HFF-Myc (cell line): ENCODE data around the gene PHYHD1.

Source experiments
- DNase-seq: peaks from one replicate; pipeline ENCODE4 v3.0.0-alpha.2; 2011; ENCODE audit warnings: low read depth; ENCODE audit errors: extremely low read depth
- H3K4me3 ChIP-seq: replicated peaks from 2 replicates; pipeline ENCODE4 v1.5.1; 2011; ENCODE audit warnings: low read depth, mild to moderate bottlenecking, control low read depth, low read length
- CTCF ChIP-seq: IDR thresholded peaks from 2 replicates; pipeline ENCODE4 v1.5.1; 2012; ENCODE audit warnings: mild to moderate bottlenecking, low read depth, low read length, control low read depth; ENCODE audit errors: missing control alignments

PHYHD1 gene

GRCh38 chr9:128913995-128914772 is 6.6 kb upstream of the PHYHD1 start:
- no peak for DNase-seq
- H3K4me3 ChIP-seq = no peak overlapping the region
- no peak for TF ChIP-seq CTCF

GRCh38 chr9:128916204-128916603 is 4.6 kb upstream of the PHYHD1 start:
- DNase-seq = no peak
- no peak for TF ChIP-seq CTCF
- no peak overlapping the region for H3K4me3 ChIP-seq

GRCh38 chr9:128916745-128917144 is 4.0 kb upstream of the PHYHD1 start:
- no peak for TF ChIP-seq CTCF
- no peak for DNase-seq
- H3K4me3 ChIP-seq = no peak overlapping the region

- no peak for DNase-seq
- TF ChIP-seq CTCF = no peak
- H3K4me3 ChIP-seq = no peak overlapping the region
Measured at GRCh38 chr9:128917151-128917849, 3.5 kb upstream of the PHYHD1 start.

GRCh38 chr9:128918921-128919320 is 1.9 kb upstream of the PHYHD1 start:
- H3K4me3 ChIP-seq = no peak overlapping the region
- no peak for TF ChIP-seq CTCF
- no peak for DNase-seq

GRCh38 chr9:128919402-128920089 is 1.2 kb upstream of the PHYHD1 start:
- no peak for DNase-seq
- H3K4me3 ChIP-seq = no peak overlapping the region
- TF ChIP-seq CTCF = no peak
